Bronchial epithelial cell (primary cell): ENCODE results near the gene FN3K. TPM values are rescaled to one million over a fixed set of nuclear protein-coding genes. Genes with fewer than 3 reads are reported as not detected.

ENCODE experiments used
- DNase-seq: peaks from one replicate; pipeline ENCODE4 v3.0.0-alpha.2; 2010; ENCODE audit warnings: low read depth
- FAIRE-seq: peaks from 2 replicates; lab custom pipeline; 2011; peaks lifted over from hg19 to GRCh38; lab: Jason Lieb, UNC
- H3K27me3 ChIP-seq: 2 replicates; pipeline ENCODE4 v1.5.1; 2011; ENCODE audit warnings: low read length; ENCODE audit not compliant: control insufficient read depth, insufficient read depth
- H3K36me3 ChIP-seq: 2 replicates; pipeline ENCODE4 v1.5.1; 2011; ENCODE audit warnings: low read length; ENCODE audit not compliant: control insufficient read depth, insufficient read depth
- H3K4me3 ChIP-seq: 2 replicates; pipeline ENCODE4 v1.5.1; 2011; ENCODE audit warnings: mild to moderate bottlenecking, low read depth, low read length, control low read depth
- CTCF ChIP-seq: IDR thresholded peaks from 2 replicates; pipeline ENCODE4 v1.5.1; 2011; ENCODE audit warnings: mild to moderate bottlenecking, moderate library complexity, low read length, control low read depth, inconsistent platforms; ENCODE audit not compliant: insufficient read depth, severe bottlenecking
- total RNA-seq: library from RNA; depleted of rRNA; stranded (reverse); fragments of >200 nt; gene quantifications from 2 replicates; pipeline ENCODE4 v1.2.1, GENCODE V29; 2014

Gene FN3K
- total RNA-seq, 1 donor from 2014 or later, result 3.7 TPM

GRCh38 chr17:82797061-82797460 lies 61.6 kb downstream of the FN3K start:
- FAIRE-seq (no peak), DNase-seq (no peak)
- H3K27me3 ChIP-seq, result no peaks in the 10 kb centered on the region
- no peak overlapping the region for H3K4me3 ChIP-seq
- TF ChIP-seq CTCF, result no peak
- H3K36me3 ChIP-seq, result peaks cover 6% of the 10 kb centered on the region

GRCh38 chr17:82798752-82799151 lies 63.3 kb downstream of the FN3K start:
- peaks cover 5% of the 10 kb centered on the region for H3K36me3 ChIP-seq
- H3K4me3 ChIP-seq, result no peak overlapping the region
- FAIRE-seq (no peak), DNase-seq (no peak)
- no peaks in the 10 kb centered on the region for H3K27me3 ChIP-seq
- no peak for TF ChIP-seq CTCF

- no peak for FAIRE-seq
- H3K36me3 ChIP-seq, result peaks cover 5% of the 10 kb centered on the region
Measured at GRCh38 chr17:82799591-82799990, 64.2 kb downstream of the FN3K start.

More at GRCh38 chr17:82799591-82799990, 64.2 kb downstream of the FN3K start:
- TF ChIP-seq CTCF, result no peak
- Histone ChIP-seq H3K4me3 (no peak overlapping the region), H3K27me3 (no peaks in the 10 kb centered on the region)
- no peak for DNase-seq

Other genes starting within 250 kb of the FN3K start
- 38.8 and 44.0 TPM in 2 replicates for gene FOXK2, start 215.9 kb upstream of the FN3K start, total RNA-seq
- 90.8 and 94.7 TPM in 2 replicates for gene WDR45B, start 87.2 kb upstream of the FN3K start, total RNA-seq
- gene RAB40B, start 36.9 kb upstream of the FN3K start, total RNA-seq, result 3.4 and 4.9 TPM in 2 replicates
- 21.3 and 23.9 TPM in 2 replicates for gene FN3KRP, start 18.9 kb upstream of the FN3K start, total RNA-seq
- 22.6 and 23.3 TPM in 2 replicates for gene TBCD, start 16.4 kb downstream of the FN3K start, total RNA-seq
- gene ZNF750, start 104.4 kb downstream of the FN3K start, total RNA-seq, result 3.2 and 13.8 TPM in 2 replicates